Nephron progenitor cell (in vitro differentiated cells): ENCODE data around the gene ANGEL2.
A peak's percentile ranks its signal among the peaks of the same experiment; 100 is the strongest.

Source experiments
- DNase-seq: peaks from one replicate; pipeline ENCODE4 v3.0.0; 2021
- H3K27ac Mint-ChIP-seq: 2 replicates; pipeline ENCODE4 v1.8.0; 2021; ENCODE audit warnings: mild to moderate bottlenecking, moderate library complexity, mixed read lengths
- H3K27me3 Mint-ChIP-seq: 2 replicates; pipeline ENCODE4 v1.8.0; 2021; ENCODE audit warnings: mild to moderate bottlenecking, low read depth, mixed read lengths; ENCODE audit not compliant: poor library complexity
- H3K36me3 Mint-ChIP-seq: 2 replicates; pipeline ENCODE4 v1.8.0; 2021; ENCODE audit warnings: low read depth, mixed read lengths
- H3K4me1 Mint-ChIP-seq: 2 replicates; pipeline ENCODE4 v1.8.0; 2021; ENCODE audit warnings: mixed read lengths
- H3K4me3 Mint-ChIP-seq: 2 replicates; pipeline ENCODE4 v1.8.0; 2021; ENCODE audit warnings: mild to moderate bottlenecking, moderate library complexity, mixed read lengths
- H3K9me3 Mint-ChIP-seq: 2 replicates; pipeline ENCODE4 v1.8.0; 2021; ENCODE audit warnings: mild to moderate bottlenecking, moderate library complexity, mixed read lengths
- TF ChIP-seq, protein P1 (sequence below): fragments of 200-600 bp; sonication (generic); IDR thresholded peaks from 2 replicates; pipeline ENCODE4 v1.5.0; 2021; ENCODE audit warnings: antibody characterized with exemption

Gene ANGEL2

DNA sequence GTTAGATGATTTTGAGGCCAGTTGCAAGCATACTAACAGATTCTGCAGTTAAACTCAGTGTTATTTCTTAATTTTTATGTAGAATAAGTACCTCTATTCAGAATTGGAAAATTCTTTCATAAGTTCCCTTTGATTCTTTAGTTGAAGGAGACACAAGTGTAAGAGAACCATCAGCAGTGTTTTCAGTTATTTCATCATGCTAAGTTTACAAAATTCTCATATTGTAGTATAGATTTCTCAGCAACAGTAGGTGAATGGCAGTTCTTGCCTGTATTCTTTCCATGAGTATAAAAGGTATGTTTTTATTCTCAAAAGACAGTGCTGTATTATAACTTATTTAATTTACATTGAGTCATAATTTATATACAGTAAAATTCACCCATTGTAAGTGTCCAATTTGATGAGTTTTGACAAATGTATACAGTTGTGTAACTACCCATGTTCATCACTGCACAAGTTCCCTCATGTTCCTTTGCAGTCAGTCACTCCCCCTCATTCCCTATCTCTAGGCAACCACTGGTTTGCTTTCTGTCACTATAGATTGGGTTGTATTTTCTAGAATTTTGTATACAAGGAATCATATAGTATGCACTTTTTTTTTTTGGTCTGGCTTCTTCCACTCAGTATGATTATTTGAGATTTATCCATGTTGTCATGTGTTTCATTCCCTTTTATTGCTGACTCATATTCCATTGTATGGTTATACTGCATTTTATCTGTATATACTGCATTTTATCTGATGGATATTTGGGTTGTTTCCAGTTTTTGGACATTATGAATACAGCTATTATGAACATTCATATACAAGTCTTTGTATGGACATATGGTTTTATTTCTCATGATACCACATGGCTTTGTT lies 39.3 kb upstream of the ANGEL2 start:
- H3K27me3 Mint-ChIP-seq: peaks cover 6% of the 10 kb centered on the region
- DNase-seq: no peak
- peaks cover 24% of the 10 kb centered on the region for H3K4me1 Mint-ChIP-seq
- peaks cover 31% of the 10 kb centered on the region for H3K9me3 Mint-ChIP-seq
- H3K27ac Mint-ChIP-seq: no peak overlapping the region
- no peak overlapping the region for H3K4me3 Mint-ChIP-seq
- H3K36me3 Mint-ChIP-seq: peaks cover 32% of the 10 kb centered on the region
- TF ChIP-seq, protein P1, sequence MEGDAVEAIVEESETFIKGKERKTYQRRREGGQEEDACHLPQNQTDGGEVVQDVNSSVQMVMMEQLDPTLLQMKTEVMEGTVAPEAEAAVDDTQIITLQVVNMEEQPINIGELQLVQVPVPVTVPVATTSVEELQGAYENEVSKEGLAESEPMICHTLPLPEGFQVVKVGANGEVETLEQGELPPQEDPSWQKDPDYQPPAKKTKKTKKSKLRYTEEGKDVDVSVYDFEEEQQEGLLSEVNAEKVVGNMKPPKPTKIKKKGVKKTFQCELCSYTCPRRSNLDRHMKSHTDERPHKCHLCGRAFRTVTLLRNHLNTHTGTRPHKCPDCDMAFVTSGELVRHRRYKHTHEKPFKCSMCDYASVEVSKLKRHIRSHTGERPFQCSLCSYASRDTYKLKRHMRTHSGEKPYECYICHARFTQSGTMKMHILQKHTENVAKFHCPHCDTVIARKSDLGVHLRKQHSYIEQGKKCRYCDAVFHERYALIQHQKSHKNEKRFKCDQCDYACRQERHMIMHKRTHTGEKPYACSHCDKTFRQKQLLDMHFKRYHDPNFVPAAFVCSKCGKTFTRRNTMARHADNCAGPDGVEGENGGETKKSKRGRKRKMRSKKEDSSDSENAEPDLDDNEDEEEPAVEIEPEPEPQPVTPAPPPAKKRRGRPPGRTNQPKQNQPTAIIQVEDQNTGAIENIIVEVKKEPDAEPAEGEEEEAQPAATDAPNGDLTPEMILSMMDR: no peak

DNA sequence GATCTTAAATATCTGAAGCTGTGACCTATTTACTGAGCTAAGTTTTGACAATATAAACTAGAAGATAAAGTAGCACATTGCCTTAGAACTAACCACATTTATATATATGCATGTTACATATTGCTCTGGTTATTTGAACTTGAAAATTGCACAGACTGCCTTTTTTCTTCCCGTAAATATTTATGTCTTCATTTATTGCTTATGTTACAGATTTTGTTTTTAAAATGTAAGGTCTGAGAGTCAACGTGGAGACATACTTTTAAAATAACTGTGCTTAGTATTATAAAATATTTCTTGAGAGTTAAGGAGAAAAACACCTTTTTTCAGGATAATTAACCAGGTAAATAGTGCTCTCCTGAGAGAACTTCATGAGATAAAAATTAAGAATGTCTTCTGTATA lies 38.5 kb upstream of the ANGEL2 start:
- Mint-ChIP-seq H3K27me3 (peaks cover 7% of the 10 kb centered on the region), H3K36me3 (peaks cover 35% of the 10 kb centered on the region), H3K4me3 (no peak overlapping the region), H3K27ac (no peak overlapping the region), H3K4me1 (peaks cover 25% of the 10 kb centered on the region), H3K9me3 (peaks cover 33% of the 10 kb centered on the region)
- no peak for DNase-seq
- TF ChIP-seq, protein P1: no peak

DNA sequence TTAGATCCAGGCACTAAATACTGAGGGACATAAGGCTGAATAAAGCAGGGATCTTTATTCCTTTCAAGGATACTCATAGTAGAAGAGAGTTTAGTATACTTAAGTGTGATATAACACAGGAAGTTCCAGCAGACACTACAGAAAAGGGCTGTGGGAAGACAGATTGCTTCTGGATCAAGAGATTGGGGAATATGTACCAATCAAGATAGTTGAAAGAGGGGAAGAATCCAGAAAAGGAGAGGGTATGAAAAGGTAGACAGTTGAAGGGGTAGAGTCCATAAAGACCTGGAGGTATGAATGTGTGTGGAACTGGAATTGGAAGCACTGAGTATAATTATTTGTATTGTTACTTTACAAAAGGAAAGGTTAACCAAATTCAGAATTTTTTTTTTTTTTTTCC lies 37.8 kb upstream of the ANGEL2 start:
- Mint-ChIP-seq H3K4me1 (peaks cover 25% of the 10 kb centered on the region), H3K27ac (no peak overlapping the region), H3K9me3 (peaks cover 32% of the 10 kb centered on the region), H3K27me3 (peaks cover 12% of the 10 kb centered on the region), H3K36me3 (peaks cover 34% of the 10 kb centered on the region), H3K4me3 (no peak overlapping the region)
- TF ChIP-seq, protein P1: no peak
- DNase-seq: no peak

DNA sequence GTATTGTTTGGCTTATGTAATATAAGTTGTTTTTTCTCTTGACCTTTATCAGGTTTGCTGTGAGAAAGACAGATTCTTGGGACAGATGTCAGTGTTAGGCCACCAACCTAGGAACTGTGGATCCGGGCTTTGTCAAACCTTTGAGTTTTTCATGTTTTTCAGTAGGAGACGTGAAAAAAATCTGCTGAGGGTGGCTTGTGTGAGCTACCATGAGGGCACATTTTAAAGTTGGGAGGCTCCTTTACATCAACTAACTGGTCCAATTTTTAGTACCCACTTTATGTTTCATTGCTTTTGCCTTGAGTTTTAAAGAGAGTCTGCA lies 36.2 kb upstream of the ANGEL2 start:
- TF ChIP-seq, protein P1: no peak
- peaks cover 27% of the 10 kb centered on the region for H3K36me3 Mint-ChIP-seq

DNA sequence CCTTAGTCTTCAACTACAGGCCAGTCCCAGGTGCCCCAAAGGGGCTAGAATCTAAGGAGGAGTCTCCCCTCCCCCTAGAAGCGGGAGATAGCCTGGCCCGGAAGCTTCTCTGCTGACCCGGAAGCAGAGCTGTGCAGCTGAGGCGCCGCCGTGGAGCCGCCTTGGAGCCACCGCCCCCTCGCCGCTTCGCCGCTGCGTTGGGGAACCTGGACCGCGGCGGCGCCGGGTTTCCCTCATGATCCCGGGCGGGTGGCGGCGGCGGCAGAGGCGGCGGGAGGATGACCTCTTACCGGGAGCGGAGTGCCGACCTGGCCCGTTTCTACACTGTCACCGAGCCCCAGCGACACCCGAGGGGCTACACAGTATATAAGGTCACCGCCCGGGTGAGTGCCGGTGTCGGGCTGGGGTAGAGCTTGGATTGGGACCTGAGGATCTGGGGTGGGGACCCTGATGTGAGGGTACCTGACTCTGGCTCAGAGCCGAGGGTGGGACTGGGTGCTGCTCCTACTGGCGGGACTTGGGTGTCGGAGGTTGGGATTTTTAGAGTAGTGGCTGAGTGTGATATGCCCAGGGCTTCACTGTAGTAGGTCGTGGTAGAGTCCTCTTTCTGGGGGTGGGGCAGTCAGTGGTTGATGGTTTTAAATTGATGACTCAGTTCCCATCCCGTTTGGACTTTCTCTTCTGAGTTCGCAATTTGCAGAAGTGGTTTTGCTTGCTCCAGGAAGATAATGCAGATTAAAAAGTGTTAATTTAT lies 35.6 kb upstream of the ANGEL2 start, which contains the start of gene RPS6KC1:
RPS6KC1 (plus strand) TSS at position 115 of the 754 bp plus-strand sequence; CDS start at position 279, 164 bp downstream.
- TF ChIP-seq, protein P1: no peak
- H3K27me3 Mint-ChIP-seq: peaks cover 12% of the 10 kb centered on the region
- peaks cover 38% of the 10 kb centered on the region for H3K9me3 Mint-ChIP-seq
- peak; percentile 82 for DNase-seq
- peak within 1 kb of the TSS; percentile 92 for H3K27ac Mint-ChIP-seq
- peak within 1 kb of the TSS; percentile 96 for H3K4me3 Mint-ChIP-seq
- H3K36me3 Mint-ChIP-seq: peaks cover 27% of the 10 kb centered on the region
- peaks cover 27% of the 10 kb centered on the region for H3K4me1 Mint-ChIP-seq

More for the DNA sequence above, 36.2 kb upstream of the ANGEL2 start:
- peaks cover 38% of the 10 kb centered on the region for H3K9me3 Mint-ChIP-seq
- H3K4me3 Mint-ChIP-seq: peak overlapping the region; percentile 96
- no peak overlapping the region for H3K27ac Mint-ChIP-seq
- peaks cover 25% of the 10 kb centered on the region for H3K4me1 Mint-ChIP-seq
- no peak for DNase-seq
- H3K27me3 Mint-ChIP-seq: peaks cover 12% of the 10 kb centered on the region
